ENCODE results near the gene SCFD1. TPM values are rescaled to one million over a fixed set of nuclear protein-coding genes. Genes with fewer than 3 reads are reported as not detected.
A peak's percentile ranks its signal among the peaks of the same experiment; 100 is the strongest.

SCFD1 gene
- total RNA-seq, 1 donor from 2014 or later, result 34.8 TPM

DNA sequence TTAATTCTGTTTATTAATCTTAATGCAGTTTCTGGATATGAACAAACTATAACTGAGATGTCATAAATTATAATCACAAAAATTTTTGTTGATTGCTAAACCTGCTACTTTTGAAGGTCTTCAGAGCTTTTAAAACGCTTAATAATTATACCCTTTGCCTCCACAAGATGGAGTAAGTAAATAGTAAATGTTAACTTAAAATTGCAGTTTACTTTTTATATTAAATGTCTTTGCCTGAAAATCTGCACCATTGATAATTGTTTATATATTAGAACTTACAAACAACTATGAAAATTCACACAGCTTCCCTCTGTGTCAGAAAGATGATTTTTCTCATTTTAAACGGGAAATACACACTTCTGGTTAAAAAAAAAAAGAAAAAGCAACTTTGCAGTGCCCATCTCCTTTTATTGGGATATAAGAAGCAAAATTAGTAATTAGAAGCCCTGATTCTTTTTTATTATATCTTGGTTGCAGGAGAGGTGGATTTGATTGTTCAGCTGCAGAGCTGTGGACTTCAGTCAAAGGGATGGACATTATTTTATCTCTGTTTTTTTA is 35.6 kb downstream of the SCFD1 start:
- no peaks in the 10 kb centered on the region for H3K27me3 ChIP-seq (ENCODE audit: low read depth)

DNA sequence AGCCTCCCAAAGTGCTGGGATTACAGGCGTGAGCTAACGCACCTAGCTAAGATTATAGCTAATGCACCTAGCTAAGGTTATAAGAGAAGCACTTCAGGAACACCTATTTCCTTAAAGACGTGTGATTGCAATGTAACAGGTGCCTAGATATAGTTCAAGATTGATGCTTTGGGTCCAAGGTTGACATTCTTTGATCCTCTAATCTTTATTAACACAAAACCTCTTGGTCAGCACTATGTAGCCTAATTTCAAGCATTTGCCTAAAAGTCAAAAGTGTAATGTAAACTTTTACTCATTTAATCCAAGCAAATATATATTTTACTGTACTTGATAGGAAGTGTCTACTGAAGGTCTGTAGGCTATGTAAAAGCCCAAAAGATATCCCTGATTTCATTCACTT is 36.5 kb downstream of the SCFD1 start:
- TF ChIP-seq, protein P1, sequence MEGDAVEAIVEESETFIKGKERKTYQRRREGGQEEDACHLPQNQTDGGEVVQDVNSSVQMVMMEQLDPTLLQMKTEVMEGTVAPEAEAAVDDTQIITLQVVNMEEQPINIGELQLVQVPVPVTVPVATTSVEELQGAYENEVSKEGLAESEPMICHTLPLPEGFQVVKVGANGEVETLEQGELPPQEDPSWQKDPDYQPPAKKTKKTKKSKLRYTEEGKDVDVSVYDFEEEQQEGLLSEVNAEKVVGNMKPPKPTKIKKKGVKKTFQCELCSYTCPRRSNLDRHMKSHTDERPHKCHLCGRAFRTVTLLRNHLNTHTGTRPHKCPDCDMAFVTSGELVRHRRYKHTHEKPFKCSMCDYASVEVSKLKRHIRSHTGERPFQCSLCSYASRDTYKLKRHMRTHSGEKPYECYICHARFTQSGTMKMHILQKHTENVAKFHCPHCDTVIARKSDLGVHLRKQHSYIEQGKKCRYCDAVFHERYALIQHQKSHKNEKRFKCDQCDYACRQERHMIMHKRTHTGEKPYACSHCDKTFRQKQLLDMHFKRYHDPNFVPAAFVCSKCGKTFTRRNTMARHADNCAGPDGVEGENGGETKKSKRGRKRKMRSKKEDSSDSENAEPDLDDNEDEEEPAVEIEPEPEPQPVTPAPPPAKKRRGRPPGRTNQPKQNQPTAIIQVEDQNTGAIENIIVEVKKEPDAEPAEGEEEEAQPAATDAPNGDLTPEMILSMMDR (IDR thresholded peaks at IDR 0.05; ENCODE audit: borderline replicate concordance), result no peak
- peaks cover 58% of the 10 kb centered on the region for H3K36me3 ChIP-seq
- H3K27me3 ChIP-seq (ENCODE audit: low read depth), result no peaks in the 10 kb centered on the region
- peaks cover 11% of the 10 kb centered on the region for H3K4me1 ChIP-seq
- intact Hi-C loops (cut with micrococcal nuclease), result no loop called here
- no peak for DNase-seq
- H3K27ac ChIP-seq (replicated peaks), result no peak overlapping the region
- no peak overlapping the region for H3K4me3 ChIP-seq
- no peaks in the 10 kb centered on the region for H3K9me3 ChIP-seq (replicated peaks)

More for the DNA sequence above, 35.6 kb downstream of the SCFD1 start:
- intact Hi-C loops (cut with micrococcal nuclease), result no loop called here
- peaks cover 62% of the 10 kb centered on the region for H3K36me3 ChIP-seq
- no peak overlapping the region for H3K4me3 ChIP-seq
- H3K4me1 ChIP-seq, result peaks cover 8% of the 10 kb centered on the region
- no peak for DNase-seq
- TF ChIP-seq, protein P1 (IDR thresholded peaks at IDR 0.05; ENCODE audit: borderline replicate concordance), result peak; percentile 47
- H3K9me3 ChIP-seq (replicated peaks), result no peaks in the 10 kb centered on the region
- no peak overlapping the region for H3K27ac ChIP-seq (replicated peaks)

DNA sequence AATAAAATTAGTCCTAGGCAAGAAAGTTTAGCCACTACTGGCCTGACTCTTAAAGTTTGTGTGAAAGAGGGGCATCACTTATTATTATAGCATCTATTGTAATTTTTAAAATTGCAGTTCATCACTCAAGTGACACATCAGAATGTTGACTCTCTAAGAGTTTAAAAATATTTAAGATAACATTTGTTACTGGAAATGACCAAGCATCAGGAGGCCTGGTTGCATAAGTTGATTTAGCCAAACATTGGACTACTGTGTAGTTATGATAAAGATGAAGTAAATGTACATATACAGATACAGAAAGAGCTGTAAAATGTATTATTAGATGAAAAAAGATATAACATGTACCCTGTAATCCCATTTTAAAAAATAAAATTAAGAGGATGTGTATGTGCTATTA is 47.5 kb downstream of the SCFD1 start:
- Histone ChIP-seq H3K4me3 (no peak overlapping the region), H3K36me3 (peaks cover 16% of the 10 kb centered on the region), H3K27me3 (ENCODE audit: low read depth) (no peaks in the 10 kb centered on the region), H3K4me1 (peaks cover 22% of the 10 kb centered on the region), H3K9me3 (replicated peaks) (no peaks in the 10 kb centered on the region), H3K27ac (replicated peaks) (no peak overlapping the region)
- intact Hi-C loops (cut with micrococcal nuclease), result no loop called here
- TF ChIP-seq, protein P1 (IDR thresholded peaks at IDR 0.05; ENCODE audit: borderline replicate concordance), result no peak
- DNase-seq, result no peak

DNA sequence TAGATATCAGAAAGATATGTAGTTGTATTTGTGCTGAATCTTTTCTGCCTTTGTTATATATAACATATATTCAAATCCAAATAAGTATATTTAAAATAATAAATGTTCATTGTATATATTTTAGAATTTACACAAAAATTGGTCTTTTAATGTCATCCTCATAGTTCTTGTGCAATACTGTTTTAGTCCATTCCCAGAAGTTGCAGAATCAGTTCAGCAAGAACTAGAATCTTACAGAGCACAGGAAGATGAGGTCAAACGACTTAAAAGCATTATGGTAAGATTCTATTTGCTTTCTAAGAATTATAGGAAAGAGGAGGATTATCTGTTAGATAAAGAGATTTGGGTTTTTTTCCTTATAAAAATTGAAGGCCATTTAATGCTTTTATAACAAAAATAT is 51.0 kb downstream of the SCFD1 start:
- intact Hi-C loops (cut with micrococcal nuclease), result no loop called here
- peaks cover 43% of the 10 kb centered on the region for H3K36me3 ChIP-seq
- no peak for DNase-seq
- no peak overlapping the region for H3K4me3 ChIP-seq
- no peak overlapping the region for H3K27ac ChIP-seq (replicated peaks)
- peaks cover 22% of the 10 kb centered on the region for H3K4me1 ChIP-seq
- H3K27me3 ChIP-seq (ENCODE audit: low read depth), result no peaks in the 10 kb centered on the region
- TF ChIP-seq, protein P1 (IDR thresholded peaks at IDR 0.05; ENCODE audit: borderline replicate concordance), result no peak
- no peaks in the 10 kb centered on the region for H3K9me3 ChIP-seq (replicated peaks)

DNA sequence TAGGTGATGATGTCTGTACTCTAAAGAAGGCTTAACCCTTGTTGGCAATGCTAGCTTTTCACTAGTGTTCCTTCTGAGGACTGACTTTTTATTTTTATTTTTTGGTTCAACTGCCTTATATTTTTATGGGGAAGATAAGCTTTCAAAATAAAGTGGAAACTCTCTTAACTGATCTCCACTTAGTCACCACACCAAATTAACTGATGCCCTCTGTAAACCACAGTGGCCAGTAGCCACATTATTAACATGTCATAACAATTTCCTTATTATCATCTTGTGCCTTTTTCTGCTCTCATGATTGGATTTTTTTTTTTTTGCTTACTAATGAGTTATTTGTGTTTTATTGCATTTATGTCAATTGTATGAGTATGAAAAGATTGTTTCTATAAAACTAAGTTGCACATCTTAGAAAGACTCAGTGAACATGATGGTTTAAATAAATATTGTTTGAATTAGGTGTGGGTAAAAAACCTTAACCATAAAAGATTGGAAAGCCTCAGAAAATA is 56.9 kb downstream of the SCFD1 start:
- H3K4me3 ChIP-seq, result no peak overlapping the region
- no peak for DNase-seq
- H3K27ac ChIP-seq (replicated peaks), result no peak overlapping the region
- intact Hi-C loops (cut with micrococcal nuclease), result no loop called here
- H3K9me3 ChIP-seq (replicated peaks), result no peaks in the 10 kb centered on the region
- no peaks in the 10 kb centered on the region for H3K4me1 ChIP-seq
- peaks cover 55% of the 10 kb centered on the region for H3K36me3 ChIP-seq
- H3K27me3 ChIP-seq (ENCODE audit: low read depth), result no peaks in the 10 kb centered on the region
- TF ChIP-seq, protein P1 (IDR thresholded peaks at IDR 0.05; ENCODE audit: borderline replicate concordance), result no peak
